ENCODE data around the gene PRC1. TPM values are rescaled to one million over a fixed set of nuclear protein-coding genes. Genes with fewer than 3 reads are reported as not detected.
"Not testable (repeated sequence)": the region's sequence is repeated elsewhere in the genome, so short reads cannot be mapped to it uniquely, and the experiment has no call there.

Gene PRC1
- total RNA-seq, 3 donors from 2014 or later, result 10.9 to 41.0 (median 12.3) TPM

DNA sequence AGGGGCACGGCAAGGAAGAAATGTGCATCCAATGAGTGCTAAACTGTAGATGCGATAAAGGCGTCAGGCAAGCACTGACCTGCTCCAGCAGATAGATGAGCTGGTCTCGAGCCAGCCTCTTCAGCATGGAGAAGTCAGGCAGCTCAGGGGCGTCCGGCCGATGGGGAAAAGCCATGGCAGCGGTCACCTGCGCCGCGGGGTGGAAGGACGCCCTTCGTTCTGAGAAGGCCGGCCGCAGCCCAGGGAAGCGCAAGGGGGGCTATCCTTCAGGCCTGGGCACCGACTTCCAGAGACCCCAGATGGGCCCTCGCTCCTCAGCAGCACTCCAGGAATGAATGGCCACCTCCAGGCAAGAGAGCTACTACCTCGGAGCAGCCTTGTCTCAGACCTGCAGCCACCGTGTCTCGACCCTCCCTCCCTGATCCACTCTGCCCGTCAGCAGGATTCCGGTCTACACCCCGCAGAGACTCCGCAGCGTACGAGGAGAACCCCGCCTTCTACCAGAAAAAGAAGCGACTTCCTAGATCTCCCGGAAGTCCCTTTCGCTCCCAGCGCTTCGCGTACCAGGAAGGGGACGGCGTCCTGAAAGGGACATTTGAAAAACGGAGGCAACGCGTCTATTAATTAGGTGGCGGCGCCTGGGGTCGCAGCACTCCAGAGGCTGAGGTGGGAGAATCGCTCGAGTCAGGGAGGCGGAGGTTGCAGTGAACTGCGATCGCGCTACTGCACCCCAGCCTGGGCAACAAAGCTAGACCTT, 27.9 kb upstream of the PRC1 start, which contains the start of gene VPS33B:
Gene VPS33B (minus strand): TSS at position 520 of the 757 bp plus-strand sequence. CDS start 345 bp downstream, at position 175.
- Histone ChIP-seq H3K4me3 (peak within 1 kb of the TSS; percentile 84), H3K9me3 (no peaks in the 10 kb centered on the region), H3K4me1 (ENCODE audit: low read depth) (peaks cover 11% of the 10 kb centered on the region), H3K36me3 (ENCODE audit: low read depth) (no peaks in the 10 kb centered on the region)
- DNase-seq (peak; percentile 87 to 94 (median 88)), ATAC-seq (peak; percentile 98)
- no peak for TF ChIP-seq CTCF (IDR thresholded peaks at IDR 0.05)
- intact Hi-C loops (cut with DNase I, micrococcal nuclease), result no loop called here

- ATAC-seq (peak; percentile 13), DNase-seq (no peak)
- peak overlapping the region; percentile 84 for H3K4me3 ChIP-seq
These were observed 27.3 kb upstream of the PRC1 start for GRCh38 chr15:91021516-91022074.

GRCh38 chr15:91018158-91018557, 23.8 kb upstream of the PRC1 start:
- DNase-seq (no peak), ATAC-seq (no peak)
- no peak for TF ChIP-seq CTCF (IDR thresholded peaks at IDR 0.05)
- intact Hi-C loops (cut with DNase I, micrococcal nuclease), result no loop called here
- H3K9me3 ChIP-seq, result no peaks in the 10 kb centered on the region
- H3K4me1 ChIP-seq (ENCODE audit: low read depth), result peaks cover 11% of the 10 kb centered on the region
- no peak overlapping the region for H3K4me3 ChIP-seq
- no peaks in the 10 kb centered on the region for H3K36me3 ChIP-seq (ENCODE audit: low read depth)

More at GRCh38 chr15:91021516-91022074, 27.3 kb upstream of the PRC1 start:
- Histone ChIP-seq H3K9me3 (no peaks in the 10 kb centered on the region), H3K4me1 (ENCODE audit: low read depth) (peaks cover 11% of the 10 kb centered on the region), H3K36me3 (ENCODE audit: low read depth) (no peaks in the 10 kb centered on the region)
- no peak for TF ChIP-seq CTCF (IDR thresholded peaks at IDR 0.05)
- intact Hi-C loops (cut with DNase I, micrococcal nuclease), result no loop called here

DNA sequence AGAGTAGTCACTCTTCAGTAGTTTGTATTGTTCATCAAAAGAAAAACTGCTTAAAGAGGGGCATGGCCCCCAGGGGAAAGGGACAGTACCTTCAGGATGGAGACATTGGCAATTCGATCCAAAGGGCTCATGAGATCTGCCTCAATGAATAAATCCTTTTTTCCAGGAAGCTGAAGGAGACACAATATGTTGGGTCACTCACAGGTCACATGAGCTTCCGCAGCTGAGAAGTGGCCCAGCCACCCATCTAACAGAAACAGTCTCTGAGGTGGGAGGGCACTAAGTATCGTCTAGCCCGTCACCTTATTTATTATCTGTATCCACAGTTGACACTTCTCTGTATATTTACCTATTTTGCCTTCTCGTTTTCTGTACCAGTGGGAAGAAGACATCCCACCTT, 23.4 kb upstream of the PRC1 start:
- Histone ChIP-seq H3K4me3 (no peak overlapping the region), H3K36me3 (ENCODE audit: low read depth) (no peaks in the 10 kb centered on the region), H3K4me1 (ENCODE audit: low read depth) (peaks cover 11% of the 10 kb centered on the region), H3K9me3 (no peaks in the 10 kb centered on the region)
- DNase-seq, result no peak
- TF ChIP-seq CTCF (IDR thresholded peaks at IDR 0.05), result no peak
- intact Hi-C loops (cut with DNase I, micrococcal nuclease), result no loop called here
- no peak for ATAC-seq

- H3K4me1 ChIP-seq (ENCODE audit: low read depth); H3K9me3 ChIP-seq; H3K36me3 ChIP-seq (ENCODE audit: low read depth); DNase-seq; H3K4me3 ChIP-seq; ATAC-seq; intact Hi-C loops (cut with DNase I, micrococcal nuclease): not testable (repeated sequence)
These were observed 19.4 kb upstream of the PRC1 start for GRCh38 chr15:91013701-91014100.

DNA sequence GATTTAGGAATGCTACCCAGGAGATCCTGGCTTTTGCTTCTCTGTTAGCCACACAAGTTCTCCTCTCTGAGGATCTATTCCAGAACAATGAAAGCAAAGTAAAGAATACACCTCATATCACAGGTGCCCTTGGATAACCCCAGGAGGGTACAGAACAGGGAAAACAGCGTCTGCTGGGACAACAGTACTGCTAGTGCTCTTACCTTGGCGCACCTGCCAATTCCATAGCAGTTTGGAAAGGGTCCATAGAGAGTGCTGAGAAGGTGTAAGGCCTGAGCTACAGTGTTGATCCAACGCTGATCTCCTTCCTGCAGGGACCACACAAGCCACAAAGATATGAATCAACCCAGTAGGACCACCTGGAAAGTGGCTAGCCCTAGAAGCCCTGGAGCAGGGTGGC, 12.9 kb upstream of the PRC1 start:
- no peaks in the 10 kb centered on the region for H3K4me1 ChIP-seq (ENCODE audit: low read depth)
- H3K36me3 ChIP-seq (ENCODE audit: low read depth), result no peaks in the 10 kb centered on the region
- DNase-seq (no peak), ATAC-seq (no peak)
- H3K9me3 ChIP-seq, result no peaks in the 10 kb centered on the region
- intact Hi-C loops (cut with DNase I, micrococcal nuclease), result no loop called here
- no peak overlapping the region for H3K4me3 ChIP-seq
- TF ChIP-seq CTCF (IDR thresholded peaks at IDR 0.05), result no peak
